CD4-positive, alpha-beta T cell (primary cell): ENCODE data around the gene NEK10. TPM values are rescaled to one million over a fixed set of nuclear protein-coding genes. Genes with fewer than 3 reads are reported as not detected.

Experiments
- ATAC-seq: fragments of 200-7000 bp; cut with Tn5 transposase; one replicate; pipeline ENCODE4 v1.10.0; 2022; ENCODE audit warnings: mild to moderate bottlenecking; ENCODE audit not compliant: poor library complexity
- CTCF ChIA-PET: fragments of 350-600 bp; sonication (Branson Sonifier 250); formaldehyde crosslinking; loops from one replicate; lab custom pipeline; 2021; ENCODE audit warnings: antibody characterized with exemption, inconsistent platforms; lab: Charles Lee
- POLR2A ChIA-PET: fragments of 350-600 bp; sonication (Branson Sonifier 250); formaldehyde crosslinking; loops from one replicate; lab custom pipeline; 2021; ENCODE audit warnings: antibody characterized with exemption, inconsistent platforms; lab: Charles Lee
- DNase-seq, 14 experiments: peaks; one replicate each; pipeline ENCODE4 v3.0.0-alpha.2; 2013 to 2020; ENCODE audit warnings: mixed read lengths in 2 of 14
- H3K27ac ChIP-seq, 2 donors: one replicate each; pipeline versions ENCODE4 v1.5.1 to v1.7.0; 2013; ENCODE audit warnings: low read length in 2 of 2, low read depth in 1 of 2, mild to moderate bottlenecking in 1 of 2
- H3K27me3 ChIP-seq, 2 experiments: 1 replicate in 1 of 2; 2 replicates in 1 of 2; pipeline versions ENCODE4 v1.6.1 to v1.7.0; 2013; ENCODE audit warnings: low read length in 2 of 2, control low read depth in 1 of 2, mild to moderate bottlenecking in 1 of 2, moderate library complexity in 1 of 2; ENCODE audit not compliant: insufficient read depth in 2 of 2, control insufficient read depth in 1 of 2
- H3K36me3 ChIP-seq: one replicate; pipeline ENCODE4 v1.6.1; 2013; ENCODE audit warnings: low read length, control low read depth; ENCODE audit not compliant: insufficient read depth
- H3K4me1 ChIP-seq: one replicate; pipeline ENCODE4 v1.6.1; 2013; ENCODE audit warnings: low read length, control low read depth; ENCODE audit not compliant: insufficient read depth
- H3K4me3 ChIP-seq: one replicate; pipeline ENCODE4 v1.5.1; 2013; ENCODE audit warnings: mild to moderate bottlenecking, low read length, moderate library complexity
- H3K9me3 ChIP-seq, 2 experiments: 1 replicate in 1 of 2; 2 replicates in 1 of 2; pipeline versions ENCODE4 v1.6.1 to v1.7.0; 2013; ENCODE audit warnings: low read length in 2 of 2, mild to moderate bottlenecking in 2 of 2, control low read depth in 1 of 2, moderate library complexity in 1 of 2; ENCODE audit not compliant: control insufficient read depth in 1 of 2, insufficient read depth in 1 of 2
- H3K27ac Mint-ChIP-seq: one replicate; pipeline ENCODE4 v1.8.0; 2020; ENCODE audit warnings: mixed read lengths
- H3K27me3 Mint-ChIP-seq: one replicate; pipeline ENCODE4 v1.8.0; 2021; ENCODE audit warnings: mixed read lengths
- H3K36me3 Mint-ChIP-seq: one replicate; pipeline ENCODE4 v1.8.0; 2021; ENCODE audit warnings: low read depth, mixed read lengths
- H3K4me1 Mint-ChIP-seq: one replicate; pipeline ENCODE4 v1.8.0; 2021; ENCODE audit warnings: low read depth, mixed read lengths
- H3K4me3 Mint-ChIP-seq: one replicate; pipeline ENCODE4 v1.8.0; 2020; ENCODE audit warnings: mild to moderate bottlenecking, mixed read lengths
- H3K9me3 Mint-ChIP-seq: one replicate; pipeline ENCODE4 v1.8.0; 2020; ENCODE audit warnings: mixed read lengths
- CTCF ChIP-seq: fragments of 200-600 bp; IDR thresholded peaks from one replicate; pipeline ENCODE4 v1.8.0; 2022; ENCODE audit warnings: antibody characterized with exemption, mild to moderate bottlenecking
- intact Hi-C, 2 experiments: fragments of 100-400 bp; cut with DNase I in 1 of 2; cut with micrococcal nuclease in 1 of 2; formaldehyde crosslinking; loops; one replicate each; pipeline versions ENCODE4 v1.15.1 to v1.9.0; 2023 to 2025; cut with DNase I, micrococcal nuclease
- total RNA-seq, 174 experiments: library from RNA in 2 of 174; stranded (reverse) in 2 of 174; gene quantifications; one replicate each; pipeline ENCODE4 v1.2.3 and lab custom pipeline; 2021 to 2026

The NEK10 gene
- total RNA-seq, 2 experiments from 2014 or later: 0.61 to 0.77 TPM

GRCh38 chr3:27146786-27147185 lies 222.4 kb downstream of the NEK10 start:
- Histone ChIP-seq H3K4me1 (no peaks in the 10 kb centered on the region), H3K27me3 (no peaks in the 10 kb centered on the region), H3K4me3 (no peak overlapping the region), H3K27ac (no peak overlapping the region), H3K36me3 (no peaks in the 10 kb centered on the region), H3K9me3 (no peaks in the 10 kb centered on the region)
- Mint-ChIP-seq H3K4me3 (no peak overlapping the region), H3K27me3 (peaks cover 7% of the 10 kb centered on the region), H3K9me3 (no peaks in the 10 kb centered on the region), H3K27ac (no peak overlapping the region), H3K4me1 (no peaks in the 10 kb centered on the region), H3K36me3 (no peaks in the 10 kb centered on the region)
- TF ChIP-seq CTCF: no peak
- ChIA-PET POLR2A (no interaction called here), CTCF (interaction anchor here (0.9 to 1.3 kb wide), 2 partner anchors 8 to 12 kb away, joined by 3 to 4 read pairs; no protein-coding TSS in a partner anchor)
- no peak for ATAC-seq
- intact Hi-C loops: no loop called here
- no peak for DNase-seq

DNA sequence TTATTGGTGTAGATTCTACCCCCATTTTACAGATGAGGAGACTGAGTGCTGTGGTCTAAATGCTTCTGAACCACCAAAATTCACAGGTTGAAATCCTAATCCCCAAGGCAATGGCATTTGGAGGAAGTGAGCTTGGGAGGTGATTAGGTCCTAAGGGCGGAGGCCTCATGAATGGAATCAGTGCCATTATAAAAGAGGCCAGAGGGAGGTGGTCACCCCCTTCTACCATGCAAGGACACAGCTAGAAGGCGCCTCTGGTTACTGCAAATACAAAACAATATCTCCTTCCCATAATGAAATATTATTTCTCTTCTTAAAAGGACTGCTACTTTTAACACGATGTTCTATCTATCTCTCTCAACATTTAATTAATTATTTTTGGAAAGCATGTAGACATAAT lies 223.5 kb downstream of the NEK10 start:
- Mint-ChIP-seq H3K27me3 (peaks cover 7% of the 10 kb centered on the region), H3K9me3 (peaks cover 4% of the 10 kb centered on the region)
- intact Hi-C loops: no loop called here

GRCh38 chr3:27141668-27142067 lies 227.5 kb downstream of the NEK10 start:
- peaks cover 9% of the 10 kb centered on the region for H3K27me3 Mint-ChIP-seq
- no peak for TF ChIP-seq CTCF
- no peaks in the 10 kb centered on the region for H3K27me3 ChIP-seq
- no peaks in the 10 kb centered on the region for H3K36me3 ChIP-seq
- H3K27ac Mint-ChIP-seq: no peak overlapping the region
- ATAC-seq (no peak), DNase-seq (no peak)
- no peaks in the 10 kb centered on the region for H3K4me1 Mint-ChIP-seq
- CTCF ChIA-PET: no interaction called here
- H3K9me3 ChIP-seq: peaks cover 0 to 4% of the 10 kb centered on the region in 2 experiments
- no peak overlapping the region for H3K27ac ChIP-seq
- peaks cover 4% of the 10 kb centered on the region for H3K9me3 Mint-ChIP-seq
- POLR2A ChIA-PET: no interaction called here
- no peaks in the 10 kb centered on the region for H3K36me3 Mint-ChIP-seq
- H3K4me3 Mint-ChIP-seq: no peak overlapping the region
- no peaks in the 10 kb centered on the region for H3K4me1 ChIP-seq
- intact Hi-C loops: no loop called here
- H3K4me3 ChIP-seq: no peak overlapping the region

More for the DNA sequence above, 223.5 kb downstream of the NEK10 start:
- Histone ChIP-seq H3K27me3 (no peaks in the 10 kb centered on the region), H3K36me3 (no peaks in the 10 kb centered on the region), H3K27ac (no peak overlapping the region), H3K4me3 (no peak overlapping the region), H3K9me3 (peaks cover 0 to 4% of the 10 kb centered on the region in 2 experiments), H3K4me1 (no peaks in the 10 kb centered on the region)
- Mint-ChIP-seq H3K4me1 (no peaks in the 10 kb centered on the region), H3K27ac (no peak overlapping the region), H3K36me3 (no peaks in the 10 kb centered on the region), H3K4me3 (no peak overlapping the region)
- no peak for DNase-seq
- CTCF ChIA-PET: interaction anchor here (1.3 kb wide), 1 partner anchor 11 kb away, joined by 4 read pairs; no protein-coding TSS in a partner anchor
- no peak for TF ChIP-seq CTCF
- POLR2A ChIA-PET: no interaction called here
- no peak for ATAC-seq
